ENCODE results near the gene SIPA1. TPM values are rescaled to one million over a fixed set of nuclear protein-coding genes. Genes with fewer than 3 reads are reported as not detected.
A peak's percentile ranks its signal among the peaks of the same experiment; 100 is the strongest.

Gene SIPA1, protein sequence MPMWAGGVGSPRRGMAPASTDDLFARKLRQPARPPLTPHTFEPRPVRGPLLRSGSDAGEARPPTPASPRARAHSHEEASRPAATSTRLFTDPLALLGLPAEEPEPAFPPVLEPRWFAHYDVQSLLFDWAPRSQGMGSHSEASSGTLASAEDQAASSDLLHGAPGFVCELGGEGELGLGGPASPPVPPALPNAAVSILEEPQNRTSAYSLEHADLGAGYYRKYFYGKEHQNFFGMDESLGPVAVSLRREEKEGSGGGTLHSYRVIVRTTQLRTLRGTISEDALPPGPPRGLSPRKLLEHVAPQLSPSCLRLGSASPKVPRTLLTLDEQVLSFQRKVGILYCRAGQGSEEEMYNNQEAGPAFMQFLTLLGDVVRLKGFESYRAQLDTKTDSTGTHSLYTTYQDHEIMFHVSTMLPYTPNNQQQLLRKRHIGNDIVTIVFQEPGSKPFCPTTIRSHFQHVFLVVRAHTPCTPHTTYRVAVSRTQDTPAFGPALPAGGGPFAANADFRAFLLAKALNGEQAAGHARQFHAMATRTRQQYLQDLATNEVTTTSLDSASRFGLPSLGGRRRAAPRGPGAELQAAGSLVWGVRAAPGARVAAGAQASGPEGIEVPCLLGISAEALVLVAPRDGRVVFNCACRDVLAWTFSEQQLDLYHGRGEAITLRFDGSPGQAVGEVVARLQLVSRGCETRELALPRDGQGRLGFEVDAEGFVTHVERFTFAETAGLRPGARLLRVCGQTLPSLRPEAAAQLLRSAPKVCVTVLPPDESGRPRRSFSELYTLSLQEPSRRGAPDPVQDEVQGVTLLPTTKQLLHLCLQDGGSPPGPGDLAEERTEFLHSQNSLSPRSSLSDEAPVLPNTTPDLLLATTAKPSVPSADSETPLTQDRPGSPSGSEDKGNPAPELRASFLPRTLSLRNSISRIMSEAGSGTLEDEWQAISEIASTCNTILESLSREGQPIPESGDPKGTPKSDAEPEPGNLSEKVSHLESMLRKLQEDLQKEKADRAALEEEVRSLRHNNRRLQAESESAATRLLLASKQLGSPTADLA
- 10 to 100 TPM; 23.2 to 52.5 (median 28.1) TPM for total RNA-seq
- long read RNA-seq, donor 1, transcript SIPA1-209 (16 exons, 3,521 nt) = major isoform, 46 of 139 reads
- long read RNA-seq, donor 1, partial matches to known transcripts = 63 of 139 reads
- long read RNA-seq, donor 1, other reads (novel, unspliced or antisense) = 30 of 139 reads
- long read RNA-seq, donor 2, partial matches to known transcripts = 5 of 7 reads
- long read RNA-seq, donor 2, other reads (novel, unspliced or antisense) = 2 of 7 reads

DNA sequence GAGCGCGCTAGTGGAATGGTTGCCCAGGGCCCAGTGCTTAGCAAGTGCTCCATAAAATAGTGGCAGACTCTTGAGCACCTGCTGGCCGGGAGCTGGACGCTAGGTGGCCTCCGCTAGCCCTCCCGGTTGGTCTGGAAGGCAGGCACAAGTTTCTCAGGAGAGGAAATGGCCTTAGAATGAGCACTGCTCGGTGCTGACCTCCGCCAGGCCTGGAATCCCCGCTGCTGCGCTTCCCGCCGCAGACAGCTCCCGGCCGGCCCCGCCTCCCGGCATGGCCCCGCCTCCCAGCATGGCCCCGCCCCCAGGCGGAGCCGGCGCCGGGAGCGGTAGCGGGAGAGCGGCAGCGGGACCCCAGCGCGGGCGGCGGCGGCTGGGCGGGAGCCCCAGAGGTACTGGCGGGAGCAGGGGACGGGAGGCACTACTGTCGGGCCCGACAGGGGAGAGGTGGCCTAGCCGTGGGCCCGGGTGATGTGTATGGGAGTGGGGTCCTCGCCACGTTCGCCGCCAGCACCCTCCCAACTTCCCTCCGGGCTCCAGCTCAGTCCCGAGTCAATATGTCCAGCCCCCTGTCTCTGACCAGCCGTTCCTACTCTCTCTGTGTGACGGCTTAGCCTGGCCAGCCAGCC, at the start of gene SIPA1:
SIPA1 (plus strand) TSS at position 308 of the 626 bp plus-strand sequence. CDS start 2,821 bp downstream, outside the sequence.
- H3K9me3 ChIP-seq = no peaks in the 10 kb centered on the region
- no peaks in the 10 kb centered on the region for H3K36me3 ChIP-seq (ENCODE audit: low read depth)
- peak within 1 kb of the TSS; percentile 24 for H3K4me3 ChIP-seq
- peaks cover 15% of the 10 kb centered on the region for H3K4me1 ChIP-seq (ENCODE audit: low read depth)
- peak; percentile 83 for ATAC-seq
- DNase-seq = peak; percentile 71 to 86 (median 85)
- TF ChIP-seq, protein P1, sequence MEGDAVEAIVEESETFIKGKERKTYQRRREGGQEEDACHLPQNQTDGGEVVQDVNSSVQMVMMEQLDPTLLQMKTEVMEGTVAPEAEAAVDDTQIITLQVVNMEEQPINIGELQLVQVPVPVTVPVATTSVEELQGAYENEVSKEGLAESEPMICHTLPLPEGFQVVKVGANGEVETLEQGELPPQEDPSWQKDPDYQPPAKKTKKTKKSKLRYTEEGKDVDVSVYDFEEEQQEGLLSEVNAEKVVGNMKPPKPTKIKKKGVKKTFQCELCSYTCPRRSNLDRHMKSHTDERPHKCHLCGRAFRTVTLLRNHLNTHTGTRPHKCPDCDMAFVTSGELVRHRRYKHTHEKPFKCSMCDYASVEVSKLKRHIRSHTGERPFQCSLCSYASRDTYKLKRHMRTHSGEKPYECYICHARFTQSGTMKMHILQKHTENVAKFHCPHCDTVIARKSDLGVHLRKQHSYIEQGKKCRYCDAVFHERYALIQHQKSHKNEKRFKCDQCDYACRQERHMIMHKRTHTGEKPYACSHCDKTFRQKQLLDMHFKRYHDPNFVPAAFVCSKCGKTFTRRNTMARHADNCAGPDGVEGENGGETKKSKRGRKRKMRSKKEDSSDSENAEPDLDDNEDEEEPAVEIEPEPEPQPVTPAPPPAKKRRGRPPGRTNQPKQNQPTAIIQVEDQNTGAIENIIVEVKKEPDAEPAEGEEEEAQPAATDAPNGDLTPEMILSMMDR (IDR thresholded peaks at IDR 0.05) = no peak
- intact Hi-C loops (cut with DNase I, micrococcal nuclease) = no loop called here

DNA sequence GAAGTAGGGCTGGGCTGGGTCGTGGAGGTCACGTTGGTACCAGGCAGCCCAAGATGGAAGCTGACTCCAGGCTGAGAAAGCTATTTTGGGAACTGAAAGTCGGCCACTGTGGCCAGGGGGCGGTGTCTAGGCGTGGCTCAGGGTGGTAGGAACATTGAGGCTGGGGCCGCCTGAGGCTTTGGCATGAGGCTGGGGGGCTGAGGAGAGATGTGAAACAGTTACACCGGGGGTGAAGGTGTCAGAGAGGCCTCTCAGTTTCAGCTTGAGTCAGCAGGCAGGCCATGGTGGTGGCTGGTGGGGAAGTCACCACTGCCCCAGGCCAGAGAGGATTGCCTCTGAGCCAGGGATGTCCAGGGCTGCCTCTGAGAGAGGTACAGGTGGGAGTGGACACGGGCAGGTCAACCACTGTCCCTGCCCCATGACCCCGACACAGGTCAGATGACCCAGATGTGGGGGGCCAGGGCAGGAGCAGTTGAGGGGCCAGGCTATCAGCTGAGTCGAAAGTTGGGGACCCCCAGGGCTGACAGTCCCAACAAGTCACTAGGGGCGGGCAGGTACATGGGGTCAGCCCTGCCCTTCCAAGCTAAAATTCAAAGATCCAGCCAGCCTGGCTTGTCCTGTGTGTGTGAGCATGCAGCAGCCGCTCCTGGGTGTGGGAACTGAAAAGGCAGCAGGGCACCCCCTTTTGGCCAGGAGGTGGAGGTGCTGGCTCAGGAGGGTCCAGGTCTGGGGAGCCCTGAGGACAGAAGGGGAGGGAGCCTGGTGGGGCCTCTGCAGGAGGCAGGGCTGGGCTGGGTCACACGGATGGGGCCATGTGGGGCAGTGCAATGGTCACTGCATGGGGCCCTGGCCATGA, 49.5 kb upstream of the SIPA1 start:
- H3K4me1 ChIP-seq (ENCODE audit: low read depth) = peaks cover 24% of the 10 kb centered on the region
- H3K36me3 ChIP-seq (ENCODE audit: low read depth) = no peaks in the 10 kb centered on the region
- intact Hi-C loops (cut with DNase I, micrococcal nuclease) = no loop called here
- H3K4me3 ChIP-seq = no peak overlapping the region
- H3K9me3 ChIP-seq = no peaks in the 10 kb centered on the region
- peak; percentile 72 for ATAC-seq
- TF ChIP-seq, protein P1 (IDR thresholded peaks at IDR 0.05) = peak; percentile 73
- peak; percentile 74 to 84 (median 74) for DNase-seq

DNA sequence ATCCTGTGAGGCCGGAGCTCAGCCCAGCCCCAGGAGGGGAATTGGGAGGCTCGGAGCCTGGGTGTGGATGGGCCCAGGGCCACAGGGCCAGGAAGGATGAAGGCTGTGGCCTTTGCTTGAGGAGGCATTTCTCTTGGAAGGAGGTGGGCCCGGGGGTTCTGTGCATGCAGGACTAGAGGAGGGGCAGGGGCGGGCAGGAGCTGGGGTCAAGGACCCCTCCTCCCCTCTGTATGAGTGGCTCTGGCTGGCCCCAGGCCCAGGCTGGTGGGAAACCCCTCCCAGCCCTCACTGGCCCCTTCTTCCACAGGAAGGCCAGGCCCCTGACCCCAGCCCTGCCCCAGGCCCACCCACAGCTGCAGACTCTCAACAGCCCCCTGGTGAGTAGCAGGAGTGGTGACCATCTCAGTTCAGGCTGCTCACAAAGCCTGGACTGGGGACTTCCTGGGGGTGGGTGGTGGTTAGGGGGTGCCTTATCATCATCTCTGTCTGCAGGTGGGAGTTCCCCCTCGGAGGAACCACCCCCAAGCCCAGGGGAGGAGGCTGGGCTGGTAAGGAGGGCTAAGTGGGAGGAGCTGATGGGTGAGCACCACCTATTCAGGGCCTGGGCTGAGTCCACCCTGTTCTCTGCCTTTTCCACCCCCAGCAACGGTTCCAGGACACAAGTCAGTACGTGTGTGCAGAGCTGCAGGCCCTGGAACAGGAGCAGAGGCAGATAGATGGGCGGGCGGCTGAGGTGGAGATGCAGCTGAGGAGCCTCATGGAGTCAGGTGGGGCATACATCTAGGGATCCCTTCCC, 48.3 kb upstream of the SIPA1 start:
- H3K4me1 ChIP-seq (ENCODE audit: low read depth) = peaks cover 24% of the 10 kb centered on the region
- H3K9me3 ChIP-seq = no peaks in the 10 kb centered on the region
- intact Hi-C loops (cut with DNase I, micrococcal nuclease) = loop anchor here in 1 of 2 donors (10.0 kb wide), 1 partner anchor 55 kb away; no protein-coding TSS in a partner anchor
- TF ChIP-seq, protein P1 (IDR thresholded peaks at IDR 0.05) = no peak
- H3K36me3 ChIP-seq (ENCODE audit: low read depth) = no peaks in the 10 kb centered on the region
- ATAC-seq (no peak), DNase-seq (peak in 1 of 3 donors; percentile 31)
- no peak overlapping the region for H3K4me3 ChIP-seq

DNA sequence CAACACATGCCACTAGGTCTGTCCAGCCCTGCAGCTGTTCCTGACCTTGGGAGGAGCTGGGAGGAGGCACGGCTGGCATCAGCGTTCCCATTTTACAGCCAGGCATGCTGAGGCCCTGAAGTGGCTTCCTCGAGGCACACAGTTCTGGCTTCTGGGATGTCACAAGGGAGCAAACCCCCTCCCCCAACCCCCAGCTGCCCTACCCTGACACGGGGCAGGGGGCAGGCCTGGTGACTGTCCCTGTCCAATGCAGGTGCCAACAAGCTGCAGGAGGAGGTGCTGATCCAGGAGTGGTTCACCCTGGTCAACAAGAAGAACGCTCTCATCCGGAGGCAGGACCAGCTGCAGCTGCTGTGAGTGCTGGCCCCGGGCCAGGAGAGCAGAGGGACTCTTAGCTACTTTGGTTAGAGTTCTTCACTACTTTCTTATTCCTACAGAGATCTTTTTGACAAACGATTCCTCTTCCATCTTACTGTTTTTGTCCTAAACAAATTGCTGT, 47.6 kb upstream of the SIPA1 start:
- H3K4me3 ChIP-seq = no peak overlapping the region
- DNase-seq (no peak), ATAC-seq (no peak)
- intact Hi-C loops (cut with DNase I, micrococcal nuclease) = loop anchor here in 1 of 2 donors (10.0 kb wide), 1 partner anchor 55 kb away; no protein-coding TSS in a partner anchor
- TF ChIP-seq, protein P1 (IDR thresholded peaks at IDR 0.05) = no peak
- H3K36me3 ChIP-seq (ENCODE audit: low read depth) = no peaks in the 10 kb centered on the region
- no peaks in the 10 kb centered on the region for H3K9me3 ChIP-seq
- H3K4me1 ChIP-seq (ENCODE audit: low read depth) = peaks cover 29% of the 10 kb centered on the region
